NCI-H2107 treated with DMSO at 0.1 percent for 48 hours (cell line): ENCODE measurements around the gene MCF2L.

Source experiments
- DNase-seq: peaks from one replicate; lab custom pipeline; 2025; ENCODE audit not compliant: unreplicated experiment; lab: John Stamatoyannopoulos, UW

Gene MCF2L

DNA sequence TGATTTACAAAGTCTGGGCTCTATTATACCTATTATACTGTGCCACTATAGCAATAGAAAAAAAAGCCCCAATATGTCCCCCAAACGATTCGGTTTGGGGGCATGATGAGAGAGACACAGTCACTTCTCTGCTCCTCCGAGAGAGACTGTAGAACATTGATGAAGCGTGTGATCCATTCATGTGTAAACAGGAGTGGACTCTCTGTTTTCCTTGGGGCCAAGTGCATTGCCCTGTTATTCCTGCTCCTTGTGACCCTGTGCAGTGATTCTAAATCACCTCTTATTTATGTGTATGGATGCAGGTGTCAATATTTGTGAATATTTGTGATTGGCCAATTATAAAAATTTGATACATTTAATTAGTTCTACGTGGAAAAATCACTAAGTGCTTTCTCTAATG, 170.6 kb downstream of the MCF2L start:
- DNase-seq: no peak

DNA sequence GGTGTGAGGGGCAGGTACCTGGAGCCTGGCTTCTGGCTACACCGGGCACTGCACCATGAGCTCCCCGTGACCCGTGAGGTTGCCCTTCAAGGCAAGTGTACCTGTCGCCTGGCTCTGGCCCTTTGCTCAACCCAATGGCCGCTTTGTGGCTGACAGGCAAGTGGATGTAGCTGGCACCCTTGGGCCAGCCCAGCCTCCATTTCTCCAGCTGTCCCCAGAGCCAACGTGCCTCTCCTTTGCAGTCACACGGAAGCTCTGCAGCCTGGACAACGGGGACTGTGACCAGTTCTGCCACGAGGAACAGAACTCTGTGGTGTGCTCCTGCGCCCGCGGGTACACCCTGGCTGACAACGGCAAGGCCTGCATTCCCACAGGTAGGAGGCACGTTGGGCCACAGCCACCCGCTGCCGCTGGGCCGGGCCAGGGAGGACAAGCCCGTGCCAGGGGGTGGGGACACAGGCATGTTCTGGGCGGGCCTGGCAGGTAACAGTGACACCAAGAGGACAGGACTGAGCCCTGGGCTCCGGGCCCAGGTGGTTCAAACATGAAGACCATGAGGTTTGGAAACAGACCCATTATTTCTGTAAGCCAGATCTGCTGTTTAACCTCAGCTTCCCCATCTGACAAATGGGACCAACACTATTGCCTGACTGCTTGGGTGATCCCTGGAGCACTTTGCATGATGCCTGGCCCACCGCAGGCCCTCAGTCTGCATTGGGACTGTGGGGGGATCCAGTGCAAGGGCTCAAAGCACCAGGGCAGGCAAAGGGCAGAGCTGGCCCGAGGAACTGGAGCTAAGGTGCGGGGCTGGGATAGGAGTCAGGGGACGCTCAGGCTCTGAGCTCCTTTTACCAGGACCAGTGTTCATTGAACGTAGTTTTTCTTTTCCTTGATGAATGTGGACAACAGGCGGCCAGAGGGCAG, 171.9 kb downstream of the MCF2L start:
- DNase-seq: no peak

DNA sequence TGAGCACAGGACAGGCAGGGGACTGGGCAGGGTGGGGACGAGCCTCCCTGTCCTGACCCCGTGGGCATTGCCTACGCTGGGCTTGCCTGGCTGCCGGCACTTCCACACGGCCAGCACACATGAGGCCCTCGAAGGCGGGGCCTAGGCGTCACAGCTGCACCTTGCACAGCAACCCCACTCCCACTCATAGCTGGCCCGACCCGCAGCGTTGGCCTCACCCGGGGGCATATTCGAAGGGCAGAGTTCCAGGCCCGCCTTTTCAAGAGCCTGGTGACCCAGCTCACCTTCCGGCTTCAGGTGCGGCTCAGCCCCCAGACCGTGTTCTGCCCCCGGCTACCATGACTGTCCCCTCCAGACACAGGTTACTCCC, 172.6 kb downstream of the MCF2L start:
- no peak for DNase-seq

GRCh38 chr13:113142876-113143275, 173.9 kb downstream of the MCF2L start:
- no peak for DNase-seq

GRCh38 chr13:113143466-113144254, 174.6 kb downstream of the MCF2L start:
- no peak for DNase-seq

DNA sequence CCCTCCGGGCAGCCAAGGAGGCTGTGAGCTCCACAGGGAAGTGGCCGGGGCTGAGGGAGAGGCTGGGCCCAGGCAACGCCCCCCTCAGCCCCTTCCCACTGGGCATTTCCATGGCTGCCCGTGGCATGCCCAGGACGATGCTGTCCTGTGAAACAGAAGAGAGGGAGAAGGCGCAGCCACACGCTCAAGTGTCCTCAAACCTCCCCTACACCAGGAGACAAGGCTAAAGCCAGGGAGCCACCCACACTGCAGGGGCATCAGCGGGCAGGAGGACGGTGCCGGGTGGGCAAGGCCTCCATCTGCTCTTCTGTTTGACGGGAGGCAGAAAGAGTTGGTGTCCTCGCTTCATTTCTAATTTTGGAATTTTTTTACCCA, 175.2 kb downstream of the MCF2L start:
- DNase-seq: no peak

GRCh38 chr13:113145496-113145895, 176.5 kb downstream of the MCF2L start:
- DNase-seq: no peak

DNA sequence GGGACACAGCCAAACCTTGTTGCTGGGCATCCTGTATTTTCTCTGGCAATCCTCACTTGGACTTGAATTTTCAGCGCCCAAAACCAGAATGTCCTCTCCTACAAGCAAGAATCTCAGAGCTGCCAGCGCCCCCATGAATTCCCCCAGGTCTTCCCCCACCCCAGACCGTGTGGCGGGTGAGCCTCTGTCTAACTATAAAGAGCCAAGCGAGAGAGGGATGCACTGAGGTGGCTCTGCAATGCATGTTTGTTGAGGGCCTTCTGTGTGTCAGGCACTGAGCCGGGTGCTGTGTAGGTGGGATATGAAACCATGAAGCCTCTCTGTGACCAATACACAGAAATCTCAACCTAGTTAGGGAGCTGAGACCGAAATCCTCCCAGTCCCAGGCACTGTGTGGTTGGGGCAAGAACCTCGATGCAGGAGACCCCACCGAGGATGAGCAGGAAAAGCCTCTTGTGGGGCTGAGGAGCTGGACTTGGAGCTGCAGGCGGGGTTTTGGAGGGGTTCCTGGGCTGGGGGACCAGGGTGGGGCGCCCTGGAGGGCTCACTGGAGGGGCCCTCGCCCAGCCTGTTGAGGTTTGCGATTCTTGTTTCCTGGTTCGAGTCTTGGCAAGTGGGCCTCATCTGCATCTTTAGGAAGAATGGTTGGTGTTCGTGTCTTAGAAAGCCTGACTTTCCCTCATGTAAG, 177.0 kb downstream of the MCF2L start:
- no peak for DNase-seq

GRCh38 chr13:113146750-113147149, 177.7 kb downstream of the MCF2L start:
- DNase-seq: no peak

- no peak for DNase-seq
Observed at GRCh38 chr13:113147206-113147605, 178.2 kb downstream of the MCF2L start.

- DNase-seq: no peak
Observed at GRCh38 chr13:113148407-113148806, 179.4 kb downstream of the MCF2L start.

DNA sequence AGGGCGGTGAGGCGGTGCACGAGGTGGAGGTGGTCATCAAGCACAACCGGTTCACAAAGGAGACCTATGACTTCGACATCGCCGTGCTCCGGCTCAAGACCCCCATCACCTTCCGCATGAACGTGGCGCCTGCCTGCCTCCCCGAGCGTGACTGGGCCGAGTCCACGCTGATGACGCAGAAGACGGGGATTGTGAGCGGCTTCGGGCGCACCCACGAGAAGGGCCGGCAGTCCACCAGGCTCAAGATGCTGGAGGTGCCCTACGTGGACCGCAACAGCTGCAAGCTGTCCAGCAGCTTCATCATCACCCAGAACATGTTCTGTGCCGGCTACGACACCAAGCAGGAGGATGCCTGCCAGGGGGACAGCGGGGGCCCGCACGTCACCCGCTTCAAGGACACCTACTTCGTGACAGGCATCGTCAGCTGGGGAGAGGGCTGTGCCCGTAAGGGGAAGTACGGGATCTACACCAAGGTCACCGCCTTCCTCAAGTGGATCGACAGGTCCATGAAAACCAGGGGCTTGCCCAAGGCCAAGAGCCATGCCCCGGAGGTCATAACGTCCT, 180.0 kb downstream of the MCF2L start:
- DNase-seq: no peak
